ENCODE results near the gene ADAMTS10. TPM values are rescaled to one million over a fixed set of nuclear protein-coding genes. Genes with fewer than 3 reads are reported as not detected.

Gene ADAMTS10
- 13.3 and 20.1 TPM in 2 replicates for total RNA-seq (ENCODE audit: low replicate concordance)

GRCh38 chr19:8610041-8610935 lies at the start of gene ADAMTS10:
TSS of gene ADAMTS10 (minus strand) at chr19:8610715. CDS start at chr19:8605710, 5,005 bp downstream.

GRCh38 chr19:8629996-8630683 lies 19.6 kb upstream of the ADAMTS10 start, which contains the start of gene NFILZ:
TSS of gene NFILZ (plus strand) at chr19:8630633. CDS start at chr19:8676766, 46,133 bp downstream.

GRCh38 chr19:8577247-8577646 lies 33.3 kb downstream of the ADAMTS10 start, which contains the start of gene MYO1F:
TSS of gene MYO1F (minus strand) at chr19:8577442. CDS start at chr19:8577309, 133 bp downstream.

Other genes with a start within 250 kb of the ADAMTS10 start
- 2.0 and 7.4 TPM in 2 replicates for gene ANGPTL4, start 246.6 kb downstream of the ADAMTS10 start, total RNA-seq (ENCODE audit: low replicate concordance)
- gene RAB11B, start 220.4 kb downstream of the ADAMTS10 start, total RNA-seq (ENCODE audit: low replicate concordance) = 59.2 and 76.3 TPM in 2 replicates
- gene MARCHF2, start 197.4 kb downstream of the ADAMTS10 start, total RNA-seq (ENCODE audit: low replicate concordance) = 86.8 and 95.1 TPM in 2 replicates
- gene HNRNPM, start 165.7 kb downstream of the ADAMTS10 start, total RNA-seq (ENCODE audit: low replicate concordance) = 40.4 and 62.5 TPM in 2 replicates
- gene PRAM1, start 108.1 kb downstream of the ADAMTS10 start, total RNA-seq (ENCODE audit: low replicate concordance) = not detected in 2 replicates
- 2.2 and 4.8 TPM in 2 replicates for gene ZNF414, start 96.5 kb downstream of the ADAMTS10 start, total RNA-seq (ENCODE audit: low replicate concordance)
- gene MYO1F, start 33.3 kb downstream of the ADAMTS10 start, total RNA-seq (ENCODE audit: low replicate concordance) = 0.12 and 0.23 TPM in 2 replicates
- gene NFILZ, start 19.9 kb upstream of the ADAMTS10 start, total RNA-seq (ENCODE audit: low replicate concordance) = not detected in 2 replicates
- gene ACTL9, start 88.1 kb upstream of the ADAMTS10 start, total RNA-seq (ENCODE audit: low replicate concordance) = not detected in 2 replicates
- not detected in 2 replicates for gene OR2Z1, start 110.9 kb upstream of the ADAMTS10 start, total RNA-seq (ENCODE audit: low replicate concordance)
- gene ZNF558, start 221.6 kb upstream of the ADAMTS10 start, total RNA-seq (ENCODE audit: low replicate concordance) = 19.2 and 19.9 TPM in 2 replicates
- not detected in 2 replicates for gene MBD3L1, start 221.7 kb upstream of the ADAMTS10 start, total RNA-seq (ENCODE audit: low replicate concordance)